ENCODE results near the gene CCND2.

GRCh38 chr12:4308334-4308950 lies 34.9 kb downstream of the CCND2 start:
- TF ChIP-seq PBX3 (CRISPR knock-in tag; IDR thresholded peaks at IDR 0.05) (no peak), CTCF (tag by site-specific recombination; IDR thresholded peaks at IDR 0.05) (no peak), ZNF514 (tag by site-specific recombination; IDR thresholded peaks at IDR 0.05) (no peak), ZNF24 (tag by site-specific recombination; IDR thresholded peaks at IDR 0.05) (no peak), ZBTB49 (tag by site-specific recombination; IDR thresholded peaks at IDR 0.05; ENCODE audit: low read depth) (no peak), ZNF138 (tag by site-specific recombination; IDR thresholded peaks at IDR 0.05; ENCODE audit: borderline replicate concordance) (no peak)

Measured in HEK293 (cell line).